Ishikawa (cell line): ENCODE data around the gene DENND4B.

Experiments
- CEBPB ChIP-seq: IDR thresholded peaks from 2 replicates; pipeline ENCODE4 v1.6.1; 2012
- EP300 ChIP-seq: IDR thresholded peaks from 2 replicates; pipeline ENCODE4 v1.6.1; 2012; ENCODE audit warnings: borderline replicate concordance
- TAF1 ChIP-seq: IDR thresholded peaks from 2 replicates; pipeline ENCODE4 v1.6.1; 2012; ENCODE audit warnings: low read depth, mild to moderate bottlenecking
- YY1 ChIP-seq: IDR thresholded peaks from 2 replicates; pipeline ENCODE4 v1.6.1; 2012; ENCODE audit warnings: low read depth
- TF ChIP-seq, protein P1 (sequence below): IDR thresholded peaks from 2 replicates; pipeline ENCODE4 v1.6.1; 2012
- TF ChIP-seq, protein P2 (sequence below): IDR thresholded peaks from 2 replicates; pipeline ENCODE4 v1.6.1; 2012; ENCODE audit warnings: low read depth, mild to moderate bottlenecking

DNA sequence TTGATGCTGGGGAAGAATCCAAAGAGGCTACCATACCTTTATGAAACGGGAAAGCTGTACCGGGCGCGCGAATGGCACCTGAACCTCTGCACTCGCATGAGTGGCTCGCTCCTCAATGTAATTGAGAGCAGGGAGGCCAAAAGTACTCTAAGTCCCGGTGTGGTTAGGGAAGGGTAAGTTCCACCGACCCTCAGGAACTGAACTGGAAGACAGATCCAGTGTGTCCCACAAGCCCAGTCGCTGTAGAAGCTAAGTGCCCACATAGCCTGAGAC is 24.8 kb downstream of the DENND4B start:
- TF ChIP-seq EP300 (no peak), TAF1 (no peak), CEBPB (no peak), YY1 (no peak)
- TF ChIP-seq, protein P1, sequence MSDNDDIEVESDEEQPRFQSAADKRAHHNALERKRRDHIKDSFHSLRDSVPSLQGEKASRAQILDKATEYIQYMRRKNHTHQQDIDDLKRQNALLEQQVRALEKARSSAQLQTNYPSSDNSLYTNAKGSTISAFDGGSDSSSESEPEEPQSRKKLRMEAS: no peak
- TF ChIP-seq, protein P2, sequence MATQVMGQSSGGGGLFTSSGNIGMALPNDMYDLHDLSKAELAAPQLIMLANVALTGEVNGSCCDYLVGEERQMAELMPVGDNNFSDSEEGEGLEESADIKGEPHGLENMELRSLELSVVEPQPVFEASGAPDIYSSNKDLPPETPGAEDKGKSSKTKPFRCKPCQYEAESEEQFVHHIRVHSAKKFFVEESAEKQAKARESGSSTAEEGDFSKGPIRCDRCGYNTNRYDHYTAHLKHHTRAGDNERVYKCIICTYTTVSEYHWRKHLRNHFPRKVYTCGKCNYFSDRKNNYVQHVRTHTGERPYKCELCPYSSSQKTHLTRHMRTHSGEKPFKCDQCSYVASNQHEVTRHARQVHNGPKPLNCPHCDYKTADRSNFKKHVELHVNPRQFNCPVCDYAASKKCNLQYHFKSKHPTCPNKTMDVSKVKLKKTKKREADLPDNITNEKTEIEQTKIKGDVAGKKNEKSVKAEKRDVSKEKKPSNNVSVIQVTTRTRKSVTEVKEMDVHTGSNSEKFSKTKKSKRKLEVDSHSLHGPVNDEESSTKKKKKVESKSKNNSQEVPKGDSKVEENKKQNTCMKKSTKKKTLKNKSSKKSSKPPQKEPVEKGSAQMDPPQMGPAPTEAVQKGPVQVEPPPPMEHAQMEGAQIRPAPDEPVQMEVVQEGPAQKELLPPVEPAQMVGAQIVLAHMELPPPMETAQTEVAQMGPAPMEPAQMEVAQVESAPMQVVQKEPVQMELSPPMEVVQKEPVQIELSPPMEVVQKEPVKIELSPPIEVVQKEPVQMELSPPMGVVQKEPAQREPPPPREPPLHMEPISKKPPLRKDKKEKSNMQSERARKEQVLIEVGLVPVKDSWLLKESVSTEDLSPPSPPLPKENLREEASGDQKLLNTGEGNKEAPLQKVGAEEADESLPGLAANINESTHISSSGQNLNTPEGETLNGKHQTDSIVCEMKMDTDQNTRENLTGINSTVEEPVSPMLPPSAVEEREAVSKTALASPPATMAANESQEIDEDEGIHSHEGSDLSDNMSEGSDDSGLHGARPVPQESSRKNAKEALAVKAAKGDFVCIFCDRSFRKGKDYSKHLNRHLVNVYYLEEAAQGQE: no peak
